HG03457 (cell line): Measurements from ENCODE around the gene LILRA6.
"Not testable (repeated sequence)": the region's sequence is repeated elsewhere in the genome, so short reads cannot be mapped to it uniquely, and the experiment has no call there.

Experiments used
- ATAC-seq: cut with Tn5 transposase; IDR thresholded peaks from one replicate; pipeline ENCODE4 v1.9.1; 2021; ENCODE audit warnings: moderate number of reproducible peaks; ENCODE audit not compliant: unreplicated experiment

Gene LILRA6

DNA sequence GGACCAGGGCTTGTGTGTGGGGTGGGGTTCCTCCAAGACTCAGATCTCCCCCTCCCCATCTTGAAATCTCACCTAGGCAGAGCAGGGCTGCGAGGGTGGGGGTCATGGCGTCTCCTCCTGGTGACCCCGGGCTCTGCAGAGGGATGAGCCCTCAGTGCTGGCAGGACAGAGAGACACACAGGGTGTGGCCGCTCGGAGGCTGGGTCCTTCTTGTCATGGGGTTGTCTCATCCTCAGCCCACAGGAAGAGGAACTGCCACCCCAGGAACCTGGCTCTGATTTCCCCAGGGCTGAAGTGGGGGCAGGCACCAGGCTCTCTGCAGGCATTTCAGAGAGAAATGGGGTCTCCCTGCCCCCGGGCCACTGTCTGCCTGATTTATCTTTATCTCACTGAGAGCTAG, at the start of gene LILRA6:
Gene LILRA6 (minus strand): TSS at position 145 of the 400 bp plus-strand sequence.
- ATAC-seq: not testable (repeated sequence)

DNA sequence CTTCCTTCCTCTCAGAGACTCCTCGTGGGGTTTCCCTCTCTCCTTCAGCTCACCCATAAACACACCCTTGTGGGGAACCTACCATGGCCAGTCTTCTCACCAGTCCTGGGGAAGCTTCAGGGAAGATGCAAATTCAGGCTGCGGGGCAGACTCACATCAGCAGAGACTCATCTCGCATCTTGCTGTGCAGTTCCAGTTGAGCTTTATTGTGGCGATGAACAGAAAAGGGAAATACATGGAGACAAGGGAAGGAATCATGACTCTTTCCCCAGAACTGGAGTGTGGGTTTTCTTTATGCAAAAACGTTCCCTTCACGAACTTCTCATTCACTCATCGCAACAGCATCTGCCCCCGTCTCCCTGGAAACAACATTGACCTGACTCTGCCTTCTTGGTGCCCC, 46.6 kb upstream of the LILRA6 start:
- ATAC-seq: not testable (repeated sequence)

DNA sequence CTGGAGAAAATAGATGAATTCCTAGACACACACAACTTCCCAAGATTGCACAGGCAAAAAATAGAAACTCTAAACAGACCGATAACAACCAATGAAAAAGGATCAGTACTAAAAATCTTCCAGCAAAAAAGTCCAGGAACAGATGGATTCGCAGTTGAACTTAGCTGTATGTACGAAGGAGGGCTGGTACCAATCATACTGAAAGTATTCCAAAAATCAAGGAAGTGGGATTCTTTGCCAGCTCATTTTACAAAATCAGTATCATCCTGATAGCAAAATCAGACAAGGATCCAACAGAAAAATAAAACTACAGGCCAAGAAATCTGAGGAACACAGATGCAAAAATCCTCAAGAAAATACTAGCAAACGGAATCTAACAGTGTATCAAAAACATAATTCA, 44.9 kb upstream of the LILRA6 start:
- no peak for ATAC-seq

DNA sequence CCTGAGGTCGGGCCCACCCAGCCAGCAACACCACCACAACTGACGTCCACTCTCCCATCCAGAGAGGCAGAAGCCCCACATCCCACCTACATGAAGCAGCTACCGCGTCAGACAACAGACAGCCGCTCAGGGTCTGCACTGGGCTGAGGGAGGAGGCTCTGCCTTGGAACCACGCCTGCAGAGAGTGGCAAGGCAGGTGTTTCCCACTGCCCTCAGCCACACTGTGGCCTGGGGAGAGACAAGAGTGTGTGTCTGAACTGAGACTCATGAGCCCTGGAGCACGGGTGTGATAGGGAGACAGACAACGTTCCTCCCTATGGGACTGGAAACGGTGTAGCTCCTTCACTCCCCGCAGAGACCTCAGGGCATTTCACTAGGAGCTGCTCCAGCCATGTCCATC, 43.7 kb upstream of the LILRA6 start:
- ATAC-seq: not testable (repeated sequence)

DNA sequence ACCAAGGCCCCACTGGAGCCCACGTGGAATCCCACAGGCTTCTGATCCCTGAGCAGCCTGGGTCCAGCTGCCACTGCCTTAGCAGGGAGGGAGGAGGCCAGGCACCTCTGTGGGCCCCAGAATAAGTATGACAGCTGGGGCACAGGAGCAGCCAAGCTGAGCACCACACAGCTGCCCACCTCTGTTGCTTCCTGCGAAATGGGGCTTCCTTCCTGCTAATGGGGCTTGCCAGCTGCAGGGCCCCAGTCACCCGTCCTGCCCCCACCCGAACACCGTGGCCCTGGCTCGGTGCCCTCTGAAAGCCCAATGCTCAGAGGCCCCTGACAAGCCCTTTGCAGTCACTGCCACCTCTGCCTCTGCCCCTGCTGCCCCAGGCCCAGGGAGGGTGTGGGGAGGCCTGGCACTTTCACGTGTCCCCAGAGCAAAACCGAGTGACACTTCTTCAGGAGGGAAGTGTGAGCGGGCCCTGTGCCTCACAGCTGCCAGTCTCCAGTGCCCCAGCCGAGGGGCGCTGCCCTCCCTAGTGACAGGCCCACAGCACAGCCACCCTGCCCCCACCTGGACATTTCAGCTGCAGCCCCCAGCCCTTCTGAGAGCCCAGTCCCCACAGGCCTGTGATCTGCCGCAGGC, 43.0 kb upstream of the LILRA6 start:
- ATAC-seq: not testable (repeated sequence)

DNA sequence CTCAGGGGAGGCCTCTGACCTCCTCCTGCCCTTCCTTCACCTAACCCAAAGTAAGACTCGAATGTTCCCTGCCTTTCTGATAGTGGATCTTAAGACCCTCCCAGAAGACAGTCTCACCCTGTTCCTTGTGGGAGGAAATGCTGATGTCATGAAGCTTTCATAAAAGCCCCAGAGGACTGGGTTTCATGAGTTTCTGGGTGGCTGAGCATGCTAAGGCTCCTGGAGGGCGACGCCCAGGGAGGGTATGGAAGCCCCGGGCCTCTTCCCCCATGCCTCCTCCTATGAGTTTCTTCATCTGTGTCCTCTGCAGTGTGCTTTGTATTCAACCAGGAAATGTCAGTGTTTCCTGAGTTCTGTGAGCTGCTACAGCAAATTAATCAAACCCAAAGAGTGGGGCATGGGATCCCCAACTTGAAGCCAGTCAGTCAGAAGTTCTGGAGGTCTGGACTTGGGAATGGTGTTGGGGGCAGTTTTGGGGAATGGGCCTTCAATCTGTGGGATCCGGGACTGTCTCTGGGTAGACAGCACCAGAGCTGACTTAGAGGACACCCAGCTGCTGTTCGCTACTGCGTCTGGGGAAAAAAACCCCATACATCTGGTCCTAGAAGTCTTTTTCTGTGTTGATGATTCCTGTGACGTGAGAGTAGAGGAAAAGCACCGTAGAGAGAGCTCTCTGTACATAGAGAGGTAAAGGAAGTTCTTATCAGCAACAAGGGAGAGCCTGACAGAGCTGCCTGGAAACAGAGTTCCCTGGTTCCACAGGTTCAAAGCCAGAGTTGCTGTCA, 40.3 kb upstream of the LILRA6 start:
- ATAC-seq: no peak

DNA sequence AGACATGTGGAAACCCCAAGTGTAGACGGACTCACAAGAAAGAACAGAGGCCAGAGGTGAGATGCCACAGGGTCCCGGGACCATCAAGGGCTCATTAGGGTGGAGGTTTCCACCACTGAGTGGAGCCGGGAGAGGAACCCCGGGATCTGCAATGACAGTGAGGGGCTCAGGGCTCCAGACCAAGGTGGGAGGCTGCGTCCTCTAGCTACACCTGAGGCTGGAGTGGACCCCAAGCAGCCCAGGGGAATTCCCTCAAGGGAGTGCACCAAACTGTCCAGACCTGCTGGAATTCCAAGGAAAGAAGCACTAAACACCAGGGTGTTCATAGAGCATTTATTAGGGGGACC, 39.1 kb upstream of the LILRA6 start:
- ATAC-seq: not testable (repeated sequence)

DNA sequence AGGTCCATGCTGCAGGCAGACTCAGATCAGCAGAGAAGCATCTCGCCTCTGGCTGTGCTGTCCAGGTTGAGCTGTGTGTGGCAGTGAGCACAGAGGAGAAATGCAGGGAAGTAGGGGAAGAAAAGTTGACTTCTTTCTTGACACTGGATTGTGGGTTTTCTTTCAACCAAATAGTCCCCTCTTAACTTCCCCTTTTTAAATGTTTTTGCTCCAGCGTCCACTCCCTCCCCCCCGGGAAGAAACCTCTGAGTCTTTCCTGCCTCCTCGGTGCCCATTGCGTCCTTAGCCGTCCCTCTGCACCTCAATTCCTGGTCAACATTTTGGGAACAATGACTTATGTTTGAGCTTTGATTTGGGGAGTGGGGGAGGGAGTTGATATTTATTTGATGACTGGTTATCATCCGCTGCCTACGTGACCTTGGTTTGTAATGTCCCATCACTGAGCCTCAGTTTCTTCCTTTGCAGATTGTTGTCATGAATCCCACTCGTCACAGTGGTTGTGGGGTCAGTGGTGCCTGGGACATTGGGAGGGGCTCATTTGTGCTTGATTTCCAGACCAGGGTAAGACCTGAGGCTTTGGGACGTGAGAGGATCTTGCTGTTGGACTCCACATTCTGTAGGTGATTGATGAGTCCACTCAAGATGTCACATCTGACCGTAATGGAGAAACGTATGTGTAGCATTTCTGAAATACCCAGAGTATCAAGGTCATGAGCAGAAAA, 38.6 kb upstream of the LILRA6 start, which contains the start of gene LILRB2:
Gene LILRB2 (minus strand): TSS at position 104 of the 722 bp plus-strand sequence. CDS start 614 bp downstream, outside the sequence.
- no peak for ATAC-seq

DNA sequence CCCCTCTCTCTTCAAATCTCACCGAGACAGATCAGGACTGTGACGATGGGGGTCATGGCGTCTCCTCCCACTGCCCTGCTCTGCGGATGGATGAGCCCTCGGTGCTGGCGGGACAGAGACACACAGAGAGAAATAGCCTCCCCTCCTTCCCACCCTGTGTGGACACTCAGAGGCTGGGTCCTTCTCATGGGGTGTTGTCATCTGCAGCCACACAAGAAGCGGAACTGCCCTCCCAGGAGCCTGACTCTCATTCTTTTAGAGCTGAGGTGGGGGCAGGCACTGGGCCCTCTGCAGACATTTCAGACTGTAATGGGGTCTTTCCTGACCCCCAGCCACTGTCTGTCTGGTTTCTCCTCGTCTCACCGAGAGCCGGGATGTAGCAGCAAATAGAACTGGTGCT, 37.9 kb upstream of the LILRA6 start:
- not testable (repeated sequence) for ATAC-seq

DNA sequence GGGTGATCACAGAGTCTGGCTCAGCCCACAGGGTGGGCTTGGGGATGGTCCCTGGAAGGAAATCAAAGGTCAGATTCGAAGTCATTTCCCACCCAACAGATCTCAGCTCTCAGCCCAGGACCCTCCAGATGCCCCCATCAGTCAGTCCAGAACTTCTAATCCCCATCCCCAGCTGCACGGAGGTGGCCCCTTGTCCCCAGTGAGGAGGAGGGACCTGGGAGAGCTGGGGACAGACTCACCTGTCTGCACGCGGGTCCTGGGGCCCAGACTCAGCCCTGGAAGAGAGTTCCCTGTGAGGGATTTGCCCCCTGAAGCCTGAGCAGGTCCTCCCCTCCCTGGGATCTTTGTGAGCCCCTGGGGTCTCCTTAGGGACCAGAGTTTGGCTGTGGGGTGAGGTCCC, 37.4 kb upstream of the LILRA6 start:
- ATAC-seq: not testable (repeated sequence)

DNA sequence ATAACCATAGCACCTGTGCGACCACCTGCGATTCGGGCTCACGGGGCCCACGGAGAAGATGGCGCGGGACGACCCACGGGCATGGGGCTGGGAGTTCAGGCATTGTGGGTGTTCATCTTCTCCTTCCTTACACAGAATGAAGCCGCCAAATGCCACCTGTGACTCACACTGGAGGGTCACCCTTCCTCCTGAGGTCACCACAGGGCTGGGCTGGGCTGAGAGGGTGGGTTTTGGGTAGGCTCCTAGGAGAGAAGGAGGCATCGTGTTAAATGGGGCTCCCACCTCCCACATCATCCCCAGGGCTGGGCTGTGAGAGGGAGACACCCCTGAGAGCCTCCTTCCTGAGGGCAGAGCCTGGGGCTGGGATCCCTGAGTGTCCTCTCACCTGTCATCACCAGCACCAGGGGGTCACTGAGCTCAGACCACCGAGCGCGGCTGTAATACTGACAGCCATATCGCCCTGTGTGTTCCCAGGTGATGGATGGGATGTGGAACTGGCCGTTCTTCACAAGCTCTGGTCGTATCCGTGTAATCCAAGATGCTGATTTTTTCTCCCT, 36.9 kb upstream of the LILRA6 start:
- no peak for ATAC-seq

DNA sequence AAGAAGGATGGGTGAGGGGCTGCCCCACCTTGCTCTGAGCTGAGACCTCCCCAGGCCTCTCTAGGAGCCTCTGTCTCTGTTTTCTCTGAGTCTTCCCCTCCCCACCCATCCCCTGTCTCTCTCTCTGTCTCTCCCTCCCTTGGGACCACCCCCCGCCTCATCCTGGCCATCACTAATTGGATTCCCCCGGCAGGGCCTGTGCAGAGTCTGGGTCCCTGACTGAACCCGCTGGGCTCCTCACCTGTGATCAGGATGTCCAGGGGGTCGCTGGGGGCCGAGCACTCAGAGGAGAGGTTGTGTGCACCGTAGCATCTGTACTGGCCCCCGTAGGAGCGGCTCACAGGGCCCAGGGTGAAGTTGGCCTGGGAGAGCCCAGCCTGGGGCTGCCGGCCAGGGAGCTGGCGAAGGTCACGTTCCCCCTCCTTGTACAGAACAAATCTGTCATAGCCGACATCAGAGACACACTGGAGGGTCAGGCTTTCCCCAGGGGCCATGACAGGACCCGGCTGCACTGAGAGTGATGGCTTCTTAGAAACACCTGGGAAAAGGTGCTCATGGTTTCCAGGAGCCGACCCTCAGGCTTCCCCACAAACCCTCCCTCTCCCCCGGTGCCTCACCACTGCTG, 36.1 kb upstream of the LILRA6 start:
- not testable (repeated sequence) for ATAC-seq

DNA sequence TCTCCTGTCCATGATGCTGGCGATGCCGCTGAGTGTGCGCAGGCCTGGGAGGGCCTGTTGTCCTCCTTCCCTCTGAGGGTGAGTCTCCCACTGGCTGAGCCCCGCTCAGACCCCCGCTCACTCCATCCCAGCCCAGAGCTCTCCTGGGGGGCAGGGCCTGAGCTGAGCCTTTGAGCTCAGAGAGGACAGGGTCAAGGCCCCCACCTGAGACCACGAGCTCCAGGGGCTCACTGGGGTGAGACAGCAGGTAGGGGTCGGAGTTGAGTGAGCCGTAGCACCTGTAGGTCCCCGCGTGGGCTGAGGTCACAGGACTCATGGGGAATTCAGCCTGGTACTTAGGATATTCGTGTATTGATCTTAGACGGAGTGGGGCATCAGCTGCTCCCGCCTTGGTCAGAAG, 35.5 kb upstream of the LILRA6 start:
- ATAC-seq: not testable (repeated sequence)

DNA sequence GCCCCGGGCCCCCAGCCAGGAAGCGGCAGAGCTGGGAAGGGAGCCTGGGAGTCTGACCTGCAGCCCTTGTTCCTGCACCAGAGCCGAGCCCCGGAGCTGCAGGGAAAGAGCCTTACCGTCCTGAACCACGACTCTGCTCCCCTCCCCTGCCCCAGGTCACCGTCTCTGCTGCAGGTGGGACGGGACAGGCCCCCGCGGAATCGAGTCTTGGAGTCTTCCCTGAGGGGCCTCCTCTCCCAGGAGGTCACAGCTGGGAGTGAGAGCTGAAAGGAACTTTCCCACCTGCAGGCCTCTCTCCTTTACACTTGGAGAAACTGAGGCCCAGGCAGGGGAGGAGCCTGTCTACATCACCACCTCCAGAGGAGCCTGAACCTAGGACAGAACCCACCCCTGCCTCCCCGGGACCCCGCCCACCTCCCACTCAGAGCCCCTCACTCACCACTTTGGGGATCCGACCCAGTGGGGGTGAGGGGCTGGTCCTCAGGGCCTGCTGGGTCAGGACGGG, 34.6 kb upstream of the LILRA6 start:
- ATAC-seq: not testable (repeated sequence)

DNA sequence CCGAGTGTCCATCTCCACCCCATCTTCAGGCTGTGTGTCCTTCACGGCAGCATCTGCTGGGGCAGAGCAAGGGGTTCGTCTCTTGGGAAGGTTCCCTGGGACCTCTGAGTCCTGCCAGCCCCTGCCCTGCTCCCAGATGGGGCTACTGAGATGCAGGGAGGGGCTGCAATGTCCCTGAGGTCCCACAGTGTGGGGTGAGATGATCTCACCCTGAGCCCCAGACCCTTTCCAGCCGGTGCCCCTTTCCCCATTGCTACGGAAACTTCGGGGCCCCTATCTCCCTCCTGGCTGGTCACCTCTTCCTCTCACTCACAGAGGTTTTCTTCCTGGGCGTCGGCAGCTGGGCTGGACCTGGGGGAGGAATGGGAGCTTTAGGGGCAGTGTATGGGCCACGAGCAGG, 33.4 kb upstream of the LILRA6 start:
- no peak for ATAC-seq

DNA sequence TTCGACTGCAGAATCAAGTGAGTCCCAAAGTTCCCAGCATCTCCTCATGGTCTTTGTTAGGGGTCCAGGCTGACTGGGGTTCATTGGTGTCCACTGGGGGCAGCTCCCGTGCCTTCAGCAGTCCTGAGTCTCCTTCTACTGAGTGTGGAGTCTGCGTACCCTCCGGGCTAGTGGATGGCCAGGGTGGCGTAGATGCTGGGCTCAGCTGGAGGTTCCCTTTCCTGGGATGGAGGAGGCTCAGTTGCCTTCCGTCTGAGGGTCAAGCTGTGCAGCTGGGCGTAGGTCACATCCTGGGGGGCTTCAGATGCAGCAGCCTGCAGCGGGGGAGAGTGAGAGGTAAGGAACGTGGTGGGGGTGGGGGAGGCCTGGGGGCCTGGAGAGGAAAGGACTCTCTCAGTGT, 31.9 kb upstream of the LILRA6 start:
- ATAC-seq: not testable (repeated sequence)

DNA sequence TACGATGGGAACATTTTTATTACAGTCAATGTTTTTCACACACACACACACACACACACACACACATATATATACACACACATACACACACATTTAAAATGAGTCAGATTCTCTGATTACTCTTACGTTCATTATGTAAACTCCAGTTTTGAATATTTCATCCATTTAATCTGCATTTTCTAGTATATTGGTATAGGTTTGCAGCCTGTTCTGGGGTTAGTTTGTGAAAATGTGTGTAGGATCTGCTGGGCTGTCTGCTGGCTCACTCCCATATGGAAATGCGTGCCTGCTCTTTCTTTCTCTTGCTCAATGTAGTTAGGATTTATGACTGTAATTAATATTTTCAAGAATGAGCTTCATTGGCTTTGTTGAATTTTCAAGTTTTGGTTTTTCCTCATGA, 31.2 kb upstream of the LILRA6 start:
- ATAC-seq: no peak

DNA sequence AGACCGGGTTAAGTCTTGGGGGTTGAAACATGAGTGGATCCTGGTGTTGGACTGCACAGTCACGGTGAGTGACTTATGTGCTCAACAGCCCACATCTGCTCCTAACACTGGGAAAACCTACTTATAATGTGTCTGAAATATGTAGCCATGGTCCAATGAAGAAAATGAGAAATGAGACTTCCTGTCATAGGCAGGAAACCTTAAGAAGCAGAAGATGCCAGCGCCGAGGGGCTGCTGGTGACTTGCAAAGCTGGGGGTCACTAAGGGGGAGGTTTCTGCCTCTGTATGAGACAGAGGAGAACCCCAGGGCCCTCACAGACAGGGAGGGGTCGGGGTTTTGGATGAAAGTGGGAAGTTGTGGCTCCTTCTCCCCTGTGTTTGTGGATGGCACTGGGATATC, 29.6 kb upstream of the LILRA6 start:
- ATAC-seq: not testable (repeated sequence)

DNA sequence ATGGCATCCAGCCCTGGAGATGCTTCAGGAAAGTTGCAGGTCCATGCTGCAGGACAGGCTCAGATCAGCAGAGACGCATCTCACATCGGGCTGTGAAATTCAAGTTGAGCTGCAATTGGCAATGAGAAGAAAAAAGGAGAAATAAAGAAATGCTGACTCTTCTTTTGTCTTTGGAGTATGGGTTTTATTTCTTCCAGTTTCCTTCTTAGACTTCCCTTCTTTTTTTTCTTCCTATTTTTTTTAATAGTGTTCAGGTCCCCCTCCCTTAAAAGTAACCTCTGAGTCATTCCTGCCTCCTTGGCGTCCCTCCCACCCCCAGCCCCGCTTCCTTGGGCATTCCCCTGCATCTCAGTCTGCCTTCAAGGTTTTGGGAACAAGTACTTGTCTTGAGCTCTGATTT, 29.0 kb upstream of the LILRA6 start:
- ATAC-seq: not testable (repeated sequence)

DNA sequence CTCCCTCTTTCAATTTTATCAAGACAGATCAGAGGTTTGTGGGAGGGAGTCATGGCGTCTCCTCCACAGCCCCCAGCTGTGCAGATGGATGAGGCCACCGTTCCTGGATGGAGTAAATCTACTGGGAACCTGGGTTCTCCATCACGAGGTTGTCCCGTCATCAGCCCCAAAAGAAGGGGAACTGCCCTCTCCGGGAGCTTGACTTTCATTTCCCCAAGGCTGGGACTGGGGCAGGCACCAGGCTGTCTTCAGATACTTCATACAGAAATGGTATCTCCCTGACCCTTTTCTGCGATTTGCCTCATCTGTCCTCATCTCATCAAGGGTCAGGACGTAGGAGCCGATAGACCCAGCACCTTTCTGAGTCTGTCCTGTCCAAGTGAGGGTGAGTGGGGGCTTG, 28.5 kb upstream of the LILRA6 start:
- ATAC-seq: no peak

DNA sequence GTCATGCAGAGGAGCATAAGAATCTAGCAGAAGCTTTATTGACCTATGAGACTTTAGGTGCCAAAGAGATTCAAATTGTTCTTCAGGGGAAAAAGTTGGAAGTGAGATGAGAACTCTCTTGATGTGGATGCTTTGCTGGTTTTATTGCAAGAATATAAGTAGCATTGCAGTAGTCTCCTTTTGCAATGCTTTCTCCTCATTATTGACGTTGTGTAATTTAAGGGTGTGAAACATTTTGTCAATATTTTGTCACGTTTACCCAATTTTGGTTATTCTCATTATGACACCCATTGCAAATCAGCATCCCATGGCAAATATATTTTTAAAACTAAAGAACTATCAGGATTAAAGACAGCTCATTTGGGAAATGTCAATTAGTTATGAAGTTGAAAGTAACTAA, 26.3 kb upstream of the LILRA6 start:
- ATAC-seq: no peak
